NCI-H1417 treated with DMSO at 0.1 percent for 48 hours (cell line): Measurements from ENCODE around the gene RPS15.

ENCODE experiments used
- DNase-seq: peaks from one replicate; lab custom pipeline; 2025; lab: John Stamatoyannopoulos, UW

The RPS15 gene

DNA sequence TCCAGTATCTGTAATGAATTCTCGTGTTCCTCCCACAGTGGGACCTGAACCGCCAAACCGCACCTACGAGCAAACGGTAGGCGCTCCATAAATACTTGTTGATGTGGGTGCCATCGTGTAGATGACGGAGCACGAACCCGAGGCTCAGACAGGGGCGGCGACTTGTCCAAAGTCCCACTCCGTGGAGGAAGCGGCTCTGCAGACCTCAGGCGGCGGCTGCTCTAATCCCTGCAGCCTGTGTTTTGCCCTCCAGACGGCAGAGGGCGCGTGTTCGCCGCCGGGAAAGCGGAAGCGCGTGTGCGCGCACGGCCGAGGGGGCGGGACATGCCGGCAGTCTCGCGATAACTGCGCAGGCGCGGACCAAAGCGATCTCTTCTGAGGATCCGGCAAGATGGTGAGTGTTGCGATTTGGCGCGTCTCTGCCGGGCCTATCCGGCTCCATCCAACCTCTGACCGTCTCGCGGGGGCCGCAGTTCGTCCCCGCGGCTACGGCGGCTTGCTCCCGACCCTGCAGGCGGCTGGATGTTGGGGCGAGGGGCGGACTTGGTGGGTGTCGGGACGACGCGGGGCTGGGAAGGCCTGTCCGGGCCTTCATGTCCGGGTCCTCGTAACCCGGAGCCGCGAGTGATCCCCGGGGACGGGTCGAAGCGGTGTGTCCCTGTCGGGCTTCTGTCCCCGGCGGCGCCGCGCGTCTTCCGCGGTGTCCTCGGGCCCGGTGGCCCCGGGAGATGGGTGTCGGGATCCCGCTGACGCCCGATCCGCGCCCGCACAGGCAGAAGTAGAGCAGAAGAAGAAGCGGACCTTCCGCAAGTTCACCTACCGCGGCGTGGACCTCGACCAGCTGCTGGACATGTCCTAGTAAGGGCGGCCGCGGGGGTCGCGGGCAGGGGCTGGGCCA, at the start of gene RPS15:
RPS15 (plus strand) TSS at position 362 of the 898 bp plus-strand sequence; CDS start at position 392, 30 bp downstream.
- peak; percentile 61 for DNase-seq

DNA sequence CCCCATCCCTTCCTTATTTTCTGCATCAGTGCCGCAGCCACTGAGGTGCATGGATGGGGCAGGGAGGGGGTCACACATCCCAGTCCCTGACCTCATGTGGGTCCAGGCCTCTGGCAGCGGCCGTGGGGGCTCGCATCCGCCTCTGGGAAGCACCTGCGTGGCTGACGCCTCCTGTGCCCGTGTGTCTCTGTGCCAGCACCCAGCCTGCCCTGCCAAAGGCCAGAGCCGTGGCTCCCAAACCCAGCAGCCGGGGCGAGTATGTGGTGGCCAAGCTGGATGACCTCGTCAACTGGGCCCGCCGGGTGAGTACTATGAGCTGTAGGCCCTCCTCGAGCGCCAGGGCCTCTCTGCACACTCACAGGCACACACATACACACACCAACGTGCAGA, 49.6 kb upstream of the RPS15 start:
- DNase-seq = no peak

DNA sequence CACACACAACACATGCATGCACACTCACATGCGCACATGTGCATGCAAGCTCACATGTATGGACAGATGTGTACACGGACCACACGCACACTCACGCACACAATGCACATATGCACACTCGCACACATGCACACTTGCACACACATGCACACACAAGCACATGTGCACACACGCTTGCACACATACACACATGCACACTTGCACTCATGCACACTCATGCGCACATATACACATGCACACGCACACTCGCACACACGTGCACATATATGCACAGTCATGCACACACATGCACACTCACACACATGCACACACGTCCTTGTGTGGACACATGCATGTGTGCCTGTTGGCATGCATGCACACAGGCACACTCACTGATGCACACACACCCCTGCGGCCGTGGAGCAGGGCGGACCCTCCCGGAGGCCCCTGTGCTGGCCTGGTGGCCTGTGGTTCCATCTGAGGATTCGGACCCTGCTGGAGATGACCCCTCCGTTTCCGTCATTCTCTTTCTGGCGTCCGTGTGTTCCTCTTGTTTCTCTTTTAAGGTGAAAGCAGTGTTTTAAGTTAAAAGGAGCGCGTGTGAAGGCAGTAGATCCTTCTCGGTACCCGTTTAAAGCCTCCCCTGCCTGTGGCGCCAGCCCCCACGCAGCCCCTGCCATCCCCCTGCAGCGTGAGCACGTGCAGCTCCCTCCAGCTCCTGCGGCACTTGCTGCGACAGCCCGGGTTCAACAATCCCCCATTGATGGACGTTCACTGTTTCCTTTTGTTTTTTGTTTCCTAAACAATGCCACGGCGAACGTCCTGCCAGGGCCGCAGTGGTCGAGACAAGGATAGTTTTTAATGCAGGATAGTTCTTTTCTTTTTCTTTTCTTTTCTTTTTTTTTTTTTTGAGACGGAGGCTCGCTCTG, 48.9 kb upstream of the RPS15 start:
- no peak for DNase-seq

GRCh38 chr19:1390890-1391423, 47.2 kb upstream of the RPS15 start:
- no peak for DNase-seq

DNA sequence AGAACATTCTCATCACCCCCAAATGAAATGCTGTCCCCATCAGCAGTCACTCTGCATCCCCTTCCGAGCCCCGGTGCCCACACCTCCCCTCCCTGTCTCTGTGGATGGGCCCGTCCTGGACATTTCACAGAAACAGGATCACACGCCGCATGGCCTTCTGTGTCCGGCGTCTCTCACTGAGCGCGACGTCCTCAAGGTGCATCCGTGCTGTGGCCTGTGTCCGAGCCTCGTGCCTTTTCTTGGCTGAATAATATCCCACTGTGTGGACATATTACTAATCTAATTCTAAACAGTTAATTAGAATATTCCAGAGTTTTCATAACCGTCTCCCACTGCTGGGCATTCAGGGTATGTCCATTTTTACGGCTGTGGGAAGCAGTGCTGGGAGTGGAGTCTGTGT, 45.8 kb upstream of the RPS15 start:
- DNase-seq = no peak

GRCh38 chr19:1392939-1393530, 45.2 kb upstream of the RPS15 start:
- no peak for DNase-seq

DNA sequence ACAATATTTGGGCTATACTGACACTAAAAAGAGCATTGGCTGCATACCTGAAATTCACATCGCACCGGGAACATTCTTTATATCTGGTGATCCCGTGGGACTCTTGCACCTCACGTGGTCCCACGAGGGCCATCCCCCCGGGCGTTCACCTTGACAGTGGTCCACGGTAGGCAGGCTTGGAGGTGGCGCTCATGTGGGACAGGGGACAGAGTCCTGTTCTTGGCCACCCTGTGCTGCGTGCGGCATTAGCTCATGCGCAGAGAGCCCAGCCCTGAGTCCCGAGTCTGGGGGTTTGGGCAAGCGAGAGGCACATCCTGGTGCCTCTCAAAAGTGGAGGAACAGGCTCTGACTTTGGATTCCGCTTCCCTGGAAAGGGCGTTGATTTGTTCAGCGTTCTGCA, 44.4 kb upstream of the RPS15 start:
- no peak for DNase-seq

GRCh38 chr19:1394252-1395193, 43.7 kb upstream of the RPS15 start:
- no peak for DNase-seq

- no peak for DNase-seq
Observed at GRCh38 chr19:1395194-1396018, 42.8 kb upstream of the RPS15 start.

GRCh38 chr19:1396019-1396767, 42.0 kb upstream of the RPS15 start:
- no peak for DNase-seq

DNA sequence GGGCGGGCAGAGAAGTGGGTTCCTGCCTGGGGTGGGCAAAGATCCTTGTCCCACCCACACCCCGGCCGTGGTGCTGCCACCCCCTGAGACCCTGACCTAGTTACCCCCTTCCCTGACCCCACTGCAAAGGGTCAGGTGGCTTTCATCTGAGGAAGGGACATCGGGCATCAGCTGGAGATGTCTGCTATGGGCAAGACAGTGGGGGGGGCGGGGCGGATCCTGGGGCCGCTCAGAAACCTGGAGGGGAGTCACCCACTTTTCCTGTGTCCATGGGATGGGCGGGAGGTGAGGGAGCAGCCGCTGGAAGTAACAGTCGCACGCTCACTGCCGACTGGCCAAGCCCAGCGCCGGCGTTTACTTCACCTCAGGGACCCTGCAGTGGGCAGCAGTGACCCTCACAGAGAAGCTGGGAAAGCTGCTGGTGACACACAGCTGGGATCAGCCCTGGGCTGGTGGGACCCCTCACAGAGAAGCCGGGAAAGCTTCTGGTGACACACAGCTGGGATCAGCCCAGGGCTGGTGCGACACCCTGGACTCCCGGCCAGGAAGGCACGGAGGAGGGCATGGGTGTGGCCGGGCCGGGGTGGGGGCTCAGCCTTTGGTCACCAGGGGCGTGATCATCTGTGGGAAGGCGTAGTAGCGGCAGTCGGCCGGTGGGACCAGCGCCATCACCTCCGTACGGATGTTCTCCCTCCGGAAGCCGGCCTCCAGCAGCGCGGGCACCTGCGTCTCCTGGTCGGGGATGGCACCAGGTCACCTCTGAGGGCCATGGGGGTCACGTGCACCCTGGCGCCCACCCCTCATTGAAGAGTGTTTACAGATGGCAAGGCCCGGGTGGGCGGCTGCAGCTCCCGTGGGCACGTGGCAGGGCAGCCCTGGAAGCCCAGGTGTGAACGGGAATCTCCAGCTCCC, 41.2 kb upstream of the RPS15 start:
- no peak for DNase-seq

DNA sequence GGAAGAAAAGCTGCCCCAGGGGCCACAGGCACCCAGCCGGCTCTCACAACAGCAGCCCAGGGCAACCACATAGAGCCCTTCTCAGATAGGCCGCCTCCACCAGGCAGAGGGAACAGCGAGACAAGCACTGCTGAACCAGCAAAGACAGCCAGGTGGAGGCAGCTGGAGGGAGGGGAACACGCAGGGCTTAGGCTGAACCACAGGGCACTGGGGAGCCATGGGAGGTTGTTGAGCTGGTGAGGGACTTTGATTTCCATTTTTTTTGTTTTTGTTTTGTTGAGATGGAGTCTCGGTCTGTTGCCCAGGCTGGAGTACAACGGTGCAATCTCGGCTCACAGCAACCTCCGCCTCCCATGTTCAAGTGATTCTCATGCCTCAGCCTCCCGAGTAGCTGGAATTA, 40.4 kb upstream of the RPS15 start:
- DNase-seq = no peak

- DNase-seq = no peak
Observed at GRCh38 chr19:1399079-1399478, 39.1 kb upstream of the RPS15 start.

- no peak for DNase-seq
Observed at GRCh38 chr19:1399745-1400144, 38.5 kb upstream of the RPS15 start.

DNA sequence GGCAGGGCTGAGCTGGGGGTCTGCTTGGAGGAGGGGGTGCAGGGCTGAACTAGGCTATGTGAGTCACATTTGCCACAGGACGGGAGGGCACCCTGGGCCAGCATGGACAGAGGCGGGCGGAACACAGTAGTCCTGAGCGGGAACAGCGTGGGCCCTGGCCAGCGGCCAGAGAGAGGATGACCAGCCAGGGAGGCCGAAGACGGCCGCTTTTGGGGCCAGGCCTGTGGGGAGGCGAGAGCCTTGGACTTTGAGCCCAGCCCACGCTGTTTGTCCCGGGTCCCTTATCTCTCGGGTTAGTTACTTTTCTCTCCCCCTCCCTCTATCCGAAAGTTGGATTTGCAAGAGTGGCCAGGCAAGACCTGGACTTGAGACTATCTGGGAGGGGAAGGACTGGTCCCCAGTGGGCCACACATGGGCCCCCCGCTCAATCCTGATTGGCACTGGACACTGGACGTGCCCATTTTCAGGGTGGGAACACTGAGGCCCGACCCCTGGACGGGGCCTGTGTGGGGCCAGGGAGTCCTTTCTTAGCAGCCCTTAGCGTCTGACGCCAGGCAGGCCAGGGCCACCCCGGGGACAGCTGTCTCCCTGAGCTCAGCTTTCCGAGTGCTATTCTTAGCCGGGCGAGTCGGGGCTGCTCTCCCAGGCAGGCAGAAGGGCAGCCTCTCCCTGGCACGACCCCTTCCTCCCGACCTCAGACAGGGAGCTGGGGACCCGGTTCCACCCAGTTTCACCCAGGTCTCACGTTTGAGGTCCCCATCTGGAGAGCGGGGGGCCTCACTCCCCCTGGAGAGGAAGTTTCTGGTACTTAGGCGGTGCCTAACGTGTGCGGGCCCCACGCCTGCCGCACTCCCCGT, 37.7 kb upstream of the RPS15 start:
- no peak for DNase-seq

DNA sequence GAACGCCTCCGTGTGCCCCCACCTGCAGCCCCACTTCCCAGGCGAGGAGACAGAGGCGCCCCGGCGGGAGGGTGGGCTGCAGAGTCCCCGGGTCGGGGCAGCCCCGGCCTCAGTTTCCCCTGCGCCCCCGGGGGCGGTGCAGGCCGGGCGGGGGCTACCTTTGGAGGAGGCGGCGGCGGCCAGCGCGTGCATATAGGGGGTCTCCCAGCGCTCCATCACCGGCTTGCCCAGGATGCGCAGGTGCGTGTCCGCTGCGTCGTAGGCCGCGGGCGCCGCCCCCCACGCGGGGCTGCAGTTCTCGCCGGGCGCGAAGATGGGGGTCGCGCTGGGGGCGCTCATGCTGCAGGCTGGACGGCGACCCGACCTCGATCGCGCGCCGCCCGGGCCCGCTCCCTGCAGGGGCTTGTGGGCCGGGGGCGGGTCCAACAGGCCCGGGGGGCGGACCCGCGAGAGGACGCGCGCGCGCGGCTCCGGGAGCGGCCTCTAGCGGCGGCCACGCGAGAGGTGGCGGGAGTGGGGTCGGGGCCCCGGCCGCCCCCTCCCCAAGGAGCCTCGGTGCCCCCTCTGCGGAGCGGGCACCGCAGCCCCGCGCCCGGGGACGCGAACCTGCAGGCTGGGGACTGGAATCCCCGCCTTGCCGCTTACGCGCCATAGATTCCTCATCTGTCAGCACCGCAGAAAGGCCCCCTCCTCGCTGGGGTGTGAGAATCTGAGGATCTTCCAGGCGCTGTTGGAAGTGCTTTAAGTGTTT, 36.9 kb upstream of the RPS15 start, which contains the start of gene GAMT:
GAMT (minus strand) TSS at position 405 of the 751 bp plus-strand sequence; CDS start at position 339, 66 bp downstream.
- DNase-seq = no peak

GRCh38 chr19:1401889-1402217, 36.3 kb upstream of the RPS15 start:
- DNase-seq = no peak
